MM.1S (cell line): ENCODE data around the gene KCNMA1.

ENCODE experiments used
- CTCF ChIP-seq: fragments of 300-600 bp; sonication (generic); IDR thresholded peaks from 2 replicates; pipeline ENCODE4 v1.5.1; 2016; ENCODE audit warnings: antibody characterized with exemption, low read length, mixed read lengths
- EZH2 ChIP-seq: fragments of 300-600 bp; sonication (generic); optimal IDR thresholded peaks from 2 replicates; pipeline ENCODE3; 2017; ENCODE audit warnings: low read depth, mild to moderate bottlenecking, antibody characterized with exemption, low read length, mixed read lengths
- EZH2phosphoT487 ChIP-seq: fragments of 300-600 bp; sonication (generic); IDR thresholded peaks from 2 replicates; pipeline ENCODE4 v1.6.1; 2018; ENCODE audit warnings: antibody characterized with exemption, low read length

- TF ChIP-seq CTCF: no peak
- no peak for TF ChIP-seq EZH2phosphoT487
- TF ChIP-seq EZH2: no peak
Observed at GRCh38 chr10:76971547-76972170, 665.9 kb downstream of the KCNMA1 start.
